Peyer's patch (tissue), 4 donors: ENCODE measurements around the gene EMILIN2.

Experiments used
- CTCF ChIP-seq, 6 experiments: fragments of 450-650 bp in 4 of 6; fragments of 200-600 bp in 2 of 6; sonication (generic) in 1 of 6; IDR thresholded peaks; one replicate each; pipeline ENCODE4 v1.5.1; 2017 to 2019; ENCODE audit warnings: antibody characterized with exemption in 6 of 6, mild to moderate bottlenecking in 3 of 6, moderate library complexity in 1 of 6
- POLR2A ChIP-seq, 2 donors: fragments of 450-650 bp; IDR thresholded peaks; one replicate each; pipeline ENCODE4 v1.5.1; 2017; ENCODE audit warnings: antibody characterized with exemption in 2 of 2, mild to moderate bottlenecking in 2 of 2, moderate library complexity in 2 of 2

GRCh38 chr18:2927745-2928144, 80.9 kb downstream of the EMILIN2 start:
- TF ChIP-seq POLR2A (IDR thresholded peaks at IDR 0.05) (no peak), CTCF (IDR thresholded peaks at IDR 0.05) (no peak)
